HG03342 (cell line): ENCODE results near the gene SNX11.
"Not testable (repeated sequence)": the region's sequence is repeated elsewhere in the genome, so short reads cannot be mapped to it uniquely, and the experiment has no call there.

Source experiments
- ATAC-seq: cut with Tn5 transposase; IDR thresholded peaks from one replicate; pipeline ENCODE4 v1.9.1; 2021; ENCODE audit warnings: mild to moderate bottlenecking, moderate library complexity; ENCODE audit not compliant: unreplicated experiment

The SNX11 gene

GRCh38 chr17:48107137-48108055 lies at the start of gene SNX11:
Gene SNX11, plus strand, starts transcription at chr17:48107766. Its CDS starts 4,278 bp downstream, at chr17:48112044.
- ATAC-seq = peak; percentile 69

DNA sequence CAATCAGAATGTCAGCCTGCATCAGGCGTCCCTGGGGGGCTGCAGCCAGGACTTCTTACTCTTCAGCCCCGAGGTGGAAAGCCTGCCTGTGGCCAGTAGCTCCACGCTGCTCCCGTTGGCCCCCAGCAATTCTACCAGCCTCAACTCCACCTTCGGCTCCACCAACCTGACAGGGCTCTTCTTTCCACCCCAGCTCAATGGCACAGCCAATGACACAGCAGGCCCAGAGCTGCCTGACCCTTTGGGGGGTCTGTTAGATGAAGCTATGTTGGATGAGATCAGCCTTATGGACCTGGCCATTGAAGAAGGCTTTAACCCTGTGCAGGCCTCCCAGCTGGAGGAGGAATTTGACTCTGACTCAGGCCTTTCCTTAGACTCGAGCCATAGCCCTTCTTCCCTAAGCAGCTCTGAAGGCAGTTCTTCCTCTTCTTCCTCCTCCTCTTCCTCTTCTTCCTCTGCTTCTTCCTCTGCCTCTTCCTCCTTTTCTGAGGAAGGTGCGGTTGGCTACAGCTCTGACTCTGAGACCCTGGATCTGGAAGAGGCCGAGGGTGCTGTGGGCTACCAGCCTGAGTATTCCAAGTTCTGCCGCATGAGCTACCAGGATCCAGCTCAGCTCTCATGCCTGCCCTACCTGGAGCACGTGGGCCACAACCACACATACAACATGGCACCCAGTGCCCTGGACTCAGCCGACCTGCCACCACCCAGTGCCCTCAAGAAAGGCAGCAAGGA lies 49.0 kb upstream of the SNX11 start:
- no peak for ATAC-seq

DNA sequence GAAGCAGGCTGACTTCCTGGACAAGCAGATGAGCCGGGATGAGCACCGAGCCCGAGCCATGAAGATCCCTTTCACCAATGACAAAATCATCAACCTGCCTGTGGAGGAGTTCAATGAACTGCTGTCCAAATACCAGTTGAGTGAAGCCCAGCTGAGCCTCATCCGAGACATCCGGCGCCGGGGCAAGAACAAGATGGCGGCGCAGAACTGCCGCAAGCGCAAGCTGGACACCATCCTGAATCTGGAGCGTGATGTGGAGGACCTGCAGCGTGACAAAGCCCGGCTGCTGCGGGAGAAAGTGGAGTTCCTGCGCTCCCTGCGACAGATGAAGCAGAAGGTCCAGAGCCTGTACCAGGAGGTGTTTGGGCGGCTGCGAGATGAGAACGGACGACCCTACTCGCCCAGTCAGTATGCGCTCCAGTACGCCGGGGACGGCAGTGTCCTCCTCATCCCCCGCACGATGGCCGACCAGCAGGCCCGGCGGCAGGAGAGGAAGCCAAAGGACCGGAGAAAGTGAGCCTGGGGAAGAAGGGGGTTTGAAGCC lies 48.4 kb upstream of the SNX11 start:
- ATAC-seq = no peak

DNA sequence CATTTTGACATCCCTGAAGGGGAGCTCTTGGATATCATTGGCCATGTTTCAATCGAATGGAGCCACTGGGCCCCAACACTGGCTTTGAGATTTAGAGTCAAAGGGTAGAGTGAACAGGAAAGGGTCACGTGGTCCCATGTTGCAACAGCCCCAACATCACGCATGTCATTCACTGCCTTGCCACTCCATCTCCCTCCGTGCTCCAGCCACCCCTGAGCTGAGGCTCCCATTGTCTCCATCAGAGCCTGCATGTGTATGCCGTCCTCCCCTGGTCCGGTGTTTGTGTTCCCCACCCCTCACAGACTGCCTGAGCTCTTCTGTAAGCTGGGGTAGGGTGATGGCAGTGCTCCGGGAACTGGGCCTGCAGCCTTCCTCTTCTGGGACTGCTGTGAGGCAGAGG lies 47.3 kb upstream of the SNX11 start:
- ATAC-seq = no peak

DNA sequence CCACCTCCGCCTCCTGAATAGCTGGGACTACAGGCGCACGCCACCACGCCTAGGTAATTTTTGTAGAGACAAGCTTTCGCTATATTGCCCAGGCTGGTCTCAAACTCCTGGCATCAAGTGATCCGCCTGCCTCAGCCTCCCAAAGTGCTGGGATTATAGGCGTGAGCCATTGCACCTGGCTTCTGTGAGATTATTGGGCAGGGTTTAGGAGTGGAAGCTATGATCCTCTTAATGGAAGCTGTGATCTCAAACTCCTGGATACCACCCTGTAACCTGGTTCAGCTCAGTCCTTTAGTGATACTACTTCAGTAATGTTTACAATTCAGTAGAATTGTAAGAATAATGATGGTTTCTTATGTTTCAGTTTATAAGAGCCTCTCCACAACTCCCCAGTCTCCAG lies 45.3 kb upstream of the SNX11 start:
- ATAC-seq = no peak

GRCh38 chr17:48064638-48065037 lies 42.9 kb upstream of the SNX11 start:
- ATAC-seq = no peak

DNA sequence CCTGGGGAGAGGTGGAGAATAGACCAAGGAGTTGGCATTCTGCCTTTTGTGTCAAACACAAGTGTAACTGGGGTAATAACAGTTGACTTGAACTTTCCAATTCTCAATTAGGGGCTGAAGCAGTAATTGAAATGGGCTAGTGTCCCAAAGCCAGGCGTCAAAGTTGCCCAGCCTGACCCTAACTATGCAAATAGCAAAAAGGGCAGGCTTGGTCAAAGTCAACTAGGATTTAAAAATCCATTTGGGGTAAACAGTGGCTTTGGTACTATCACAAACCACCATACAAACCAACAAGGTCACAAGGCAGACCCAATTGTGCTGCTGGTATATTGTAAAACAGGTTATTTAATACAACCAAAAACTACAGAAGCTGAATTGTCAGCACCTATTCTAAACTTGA lies 41.4 kb upstream of the SNX11 start:
- no peak for ATAC-seq

DNA sequence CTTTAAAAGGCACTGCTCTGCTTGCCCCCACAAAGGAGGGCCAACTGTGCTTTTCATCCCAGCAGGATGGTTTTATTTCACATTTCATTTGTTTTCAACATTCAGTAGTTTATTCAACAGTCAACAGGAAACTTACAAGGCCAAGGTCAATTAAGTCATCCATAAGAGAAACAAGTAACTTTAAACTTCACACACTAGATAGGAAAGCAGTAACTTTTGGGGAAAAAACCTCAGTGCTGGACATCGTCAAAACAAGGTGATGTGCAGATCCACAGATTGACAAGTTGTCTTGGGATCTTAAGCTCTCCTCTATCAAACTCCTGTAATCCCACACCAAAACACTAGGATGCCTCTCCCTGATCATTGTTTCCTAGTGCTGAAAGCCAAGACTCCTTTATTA lies 40.9 kb upstream of the SNX11 start:
- no peak for ATAC-seq

DNA sequence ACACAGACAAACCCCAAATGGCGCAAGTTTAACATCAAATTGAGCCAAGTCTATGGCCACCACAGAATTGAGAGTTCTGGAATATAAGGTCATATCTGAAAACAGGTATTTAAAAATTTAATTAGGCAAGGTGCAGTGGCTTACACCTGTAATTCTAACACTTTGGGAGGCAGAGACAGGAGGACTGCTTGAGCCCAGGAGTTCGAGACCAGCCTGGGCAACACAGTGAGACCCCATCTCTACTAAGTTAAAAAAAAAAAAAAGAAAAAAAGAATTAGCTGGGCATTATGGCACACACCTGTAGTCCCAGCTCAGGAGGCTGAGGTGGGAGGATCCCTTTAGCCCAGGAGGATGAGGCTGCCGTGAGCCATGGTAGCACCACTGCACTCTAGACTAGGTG lies 40.3 kb upstream of the SNX11 start:
- ATAC-seq = no peak

DNA sequence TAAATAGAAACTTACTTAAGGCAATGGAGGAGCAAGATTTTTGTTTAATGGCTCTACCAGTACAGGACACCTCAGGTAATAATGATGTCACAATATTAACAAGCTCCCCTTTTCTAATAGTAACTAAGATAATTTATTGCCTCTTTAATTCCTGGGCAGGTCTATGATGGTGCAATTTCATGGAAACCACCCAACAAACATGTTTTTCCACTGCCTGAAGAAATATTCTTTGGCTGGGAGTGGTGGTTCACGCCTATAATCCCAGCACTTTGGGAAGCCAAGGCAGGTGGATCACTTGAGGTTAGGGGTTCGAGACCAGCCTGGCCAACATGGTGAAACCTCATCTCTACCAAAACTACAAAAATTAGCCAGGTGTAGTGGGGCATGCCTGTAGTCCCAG lies 39.8 kb upstream of the SNX11 start:
- not testable (repeated sequence) for ATAC-seq

DNA sequence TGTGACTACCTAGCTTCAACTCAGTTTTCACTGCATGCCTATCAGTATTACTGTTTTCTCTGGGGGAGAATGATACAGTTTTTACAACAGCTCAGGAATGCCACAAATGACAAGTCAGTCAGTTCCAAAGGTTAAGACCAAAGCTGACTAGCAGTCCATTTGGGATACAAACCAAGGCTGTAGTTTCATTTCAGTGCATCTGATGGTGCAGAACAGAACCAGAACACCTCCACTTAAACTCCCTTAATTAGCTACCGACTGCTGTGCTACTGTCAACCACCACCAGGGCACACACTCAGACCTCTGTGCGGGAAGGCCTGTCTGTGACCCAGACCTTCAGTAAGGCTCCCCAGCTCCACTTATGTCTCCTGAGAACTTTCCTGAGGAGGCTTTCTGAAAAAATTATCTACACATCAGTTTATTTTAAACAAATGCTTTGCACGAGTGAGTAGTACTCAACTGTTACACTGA lies 39.0 kb upstream of the SNX11 start:
- no peak for ATAC-seq

DNA sequence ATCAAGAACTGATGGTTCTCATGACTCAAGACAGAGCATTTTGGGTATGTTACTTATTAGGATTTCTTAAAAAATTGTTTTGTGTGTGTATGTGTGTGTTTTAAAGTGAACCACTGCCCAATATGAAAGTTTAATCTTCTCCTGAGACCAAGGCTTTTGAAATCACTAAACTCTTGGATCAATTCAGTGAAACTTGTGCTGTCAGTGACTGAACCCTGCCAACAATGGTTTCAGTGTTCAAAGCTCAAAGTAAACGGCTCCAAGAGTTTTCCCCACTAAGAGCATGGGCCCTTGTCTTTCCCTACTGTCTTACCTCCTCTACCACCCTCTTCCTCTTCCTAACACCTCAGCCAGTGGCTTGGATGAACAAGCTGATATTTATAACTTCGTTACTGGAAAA lies 37.4 kb upstream of the SNX11 start:
- ATAC-seq = no peak

DNA sequence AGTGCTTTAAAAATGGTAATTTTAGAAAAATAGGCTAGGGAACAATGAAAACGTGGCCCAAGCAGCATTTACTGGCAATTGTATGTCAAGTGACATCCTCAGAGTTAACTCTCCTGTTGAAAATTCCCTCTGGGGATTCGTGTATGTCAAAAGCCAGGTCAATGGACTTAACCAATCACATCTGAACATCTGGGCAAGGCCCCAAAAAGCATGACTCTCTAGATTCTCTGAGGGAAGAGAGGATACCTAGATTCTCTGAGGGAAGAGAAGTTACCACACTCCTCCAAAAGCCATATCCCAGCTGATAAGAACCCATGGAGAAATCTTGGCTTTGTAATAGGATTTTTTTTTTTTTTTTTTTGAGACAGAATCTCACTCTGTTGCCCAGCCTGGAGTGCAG lies 35.9 kb upstream of the SNX11 start:
- ATAC-seq = no peak

GRCh38 chr17:48072811-48073210 lies 34.8 kb upstream of the SNX11 start:
- ATAC-seq = not testable (repeated sequence)

- ATAC-seq = not testable (repeated sequence)
Measured at GRCh38 chr17:48073566-48074094, 33.9 kb upstream of the SNX11 start.

DNA sequence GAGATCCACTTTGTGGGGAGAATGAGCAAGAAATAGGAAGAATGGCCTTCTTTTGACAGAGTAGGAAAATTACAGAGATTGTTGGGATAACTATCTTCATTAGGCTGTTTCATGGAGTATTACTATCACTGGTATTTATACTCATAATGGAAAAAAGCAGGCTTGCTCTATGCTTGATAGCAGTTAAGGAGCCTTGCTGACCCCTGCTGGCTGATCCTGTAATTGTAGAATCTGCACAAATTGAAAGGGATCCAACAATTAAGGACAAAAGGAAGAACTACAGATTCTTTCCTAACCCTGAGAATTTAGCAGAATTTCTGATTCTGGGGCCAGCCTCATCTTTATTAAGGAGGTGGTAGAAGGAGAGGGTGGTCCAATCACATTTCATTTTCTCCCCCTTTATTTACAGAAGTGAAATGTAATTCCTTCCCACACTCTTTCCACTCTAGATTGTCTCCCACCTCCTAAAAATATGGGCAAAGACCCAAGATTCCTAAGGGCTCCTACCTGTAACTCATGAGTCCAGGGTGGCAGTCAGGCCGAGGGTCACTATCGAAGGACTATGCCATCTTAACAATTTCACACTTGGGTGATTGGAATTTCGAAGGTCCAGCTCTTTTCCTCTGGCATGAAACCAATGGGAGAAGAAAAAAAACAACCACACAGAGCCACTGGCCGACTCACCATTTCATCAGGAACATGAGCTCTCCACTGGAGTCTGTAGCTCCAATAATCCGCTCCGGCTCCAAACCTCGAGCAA lies 33.1 kb upstream of the SNX11 start:
- no peak for ATAC-seq

DNA sequence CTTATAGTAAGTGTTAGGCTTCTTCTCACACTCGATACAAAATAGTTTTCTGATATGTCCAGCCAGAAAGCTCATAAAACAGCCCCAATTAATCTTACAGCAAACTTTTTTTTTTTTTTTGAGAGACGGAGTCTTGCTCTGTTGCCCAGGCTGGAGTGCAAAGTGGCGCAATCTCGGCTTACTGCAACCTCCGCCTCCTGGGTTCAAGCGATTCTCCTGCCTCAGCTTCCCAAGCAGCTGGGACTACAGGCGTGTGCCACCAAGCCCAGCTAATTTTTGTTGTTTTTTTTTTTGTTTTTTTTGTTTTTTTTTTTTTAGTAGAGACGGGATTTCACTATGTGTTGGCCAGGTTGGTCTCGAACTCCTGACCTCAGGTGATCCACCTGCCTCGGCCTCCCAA lies 30.4 kb upstream of the SNX11 start:
- ATAC-seq = not testable (repeated sequence)

GRCh38 chr17:48081858-48082257 lies 25.7 kb upstream of the SNX11 start:
- ATAC-seq = no peak

DNA sequence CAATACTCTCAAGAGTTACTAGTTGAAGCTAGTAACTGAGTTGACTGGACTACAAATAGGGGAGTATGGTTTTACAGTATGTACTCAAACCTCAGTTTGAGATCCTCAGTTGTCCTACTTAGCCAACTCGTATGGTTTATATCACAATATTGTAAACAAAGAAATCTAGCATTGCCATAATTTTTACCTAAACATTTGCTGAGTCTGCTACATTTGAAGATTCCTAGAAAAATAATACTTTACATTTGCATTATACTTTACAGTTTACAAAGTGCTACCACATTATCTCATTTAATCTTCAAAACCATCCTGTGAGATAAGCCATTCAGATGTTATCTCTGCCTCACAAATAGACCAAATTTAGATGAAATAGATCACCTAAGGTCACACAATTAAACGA lies 22.6 kb upstream of the SNX11 start:
- no peak for ATAC-seq

DNA sequence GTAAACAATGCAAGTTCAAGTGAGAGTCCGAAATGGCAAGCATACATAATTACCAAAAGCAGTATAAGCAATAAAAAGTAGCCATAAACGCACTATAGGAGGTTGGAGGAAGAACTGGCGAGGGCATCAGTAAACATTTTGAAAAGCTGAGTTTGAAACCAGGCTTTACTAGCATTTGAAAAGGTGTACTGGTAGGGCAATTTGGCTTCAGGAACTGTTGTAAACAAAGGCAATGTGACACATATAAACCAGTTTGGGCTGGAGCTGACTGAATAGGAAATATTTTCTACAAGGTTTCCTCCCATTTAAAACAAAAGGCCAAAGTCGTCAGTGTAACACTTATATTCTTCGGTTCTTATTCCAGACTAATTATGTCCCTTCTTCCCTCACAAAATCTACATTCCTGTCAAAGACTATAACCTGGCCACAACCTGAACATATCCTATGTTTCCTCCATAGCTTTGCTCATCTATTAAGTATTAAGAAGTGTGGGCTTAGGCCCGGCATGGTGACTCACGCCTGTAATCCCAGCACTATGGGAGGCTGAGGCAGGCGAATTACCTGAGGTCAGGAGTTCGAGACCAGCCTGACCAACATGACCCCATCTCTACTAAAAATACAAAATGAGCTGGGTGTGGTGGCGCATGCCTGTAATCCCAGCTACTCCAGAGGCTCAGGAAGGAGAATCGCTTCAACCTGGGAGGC lies 14.1 kb upstream of the SNX11 start:
- no peak for ATAC-seq
